Left lobe of liver (tissue), 2 donors: ENCODE data around the gene ZSCAN21. TPM values are rescaled to one million over a fixed set of nuclear protein-coding genes. Genes with fewer than 3 reads are reported as not detected.

Experiments used
- ATAC-seq: fragments of 200-7000 bp; cut with Tn5 transposase; one replicate; pipeline ENCODE4 v1.9.1; 2020; ENCODE audit warnings: mild to moderate bottlenecking, moderate library complexity
- DNase-seq: peaks from one replicate; pipeline ENCODE4 v3.0.0-alpha.2; 2020; ENCODE audit warnings: low spot score
- total RNA-seq: library from RNA; stranded (reverse); gene quantifications from one replicate; pipeline ENCODE4 v1.2.1, GENCODE V29; 2021
- donor health status: DM: no; HTN: no; CAD: no; lungs with moderate emphysema.
- donor health status: DM: no; HTN: yes; CAD: no.

ZSCAN21 gene
- total RNA-seq, 1 donor from 2014 or later: 7.7 TPM

DNA sequence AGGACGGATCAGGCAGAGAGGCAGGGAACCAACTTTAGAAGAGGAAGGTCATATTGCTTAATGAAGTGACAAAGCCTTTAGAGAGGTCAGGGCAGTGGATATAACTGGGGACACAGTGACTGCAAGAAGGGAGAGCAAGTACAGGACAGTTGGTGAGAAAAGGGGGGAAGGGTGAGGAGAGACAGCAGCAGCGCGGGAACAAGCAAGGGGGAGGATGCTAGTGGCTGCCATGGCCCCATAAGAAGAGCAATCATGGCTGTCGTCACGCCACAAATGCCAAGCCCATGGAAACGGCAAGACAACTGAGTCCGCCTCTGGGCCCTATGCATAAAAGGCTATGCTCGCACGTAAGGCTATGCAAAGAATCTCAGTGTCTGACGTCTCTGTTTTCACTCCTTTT lies 22.9 kb downstream of the ZSCAN21 start:
- ATAC-seq (no peak), DNase-seq (no peak)

DNA sequence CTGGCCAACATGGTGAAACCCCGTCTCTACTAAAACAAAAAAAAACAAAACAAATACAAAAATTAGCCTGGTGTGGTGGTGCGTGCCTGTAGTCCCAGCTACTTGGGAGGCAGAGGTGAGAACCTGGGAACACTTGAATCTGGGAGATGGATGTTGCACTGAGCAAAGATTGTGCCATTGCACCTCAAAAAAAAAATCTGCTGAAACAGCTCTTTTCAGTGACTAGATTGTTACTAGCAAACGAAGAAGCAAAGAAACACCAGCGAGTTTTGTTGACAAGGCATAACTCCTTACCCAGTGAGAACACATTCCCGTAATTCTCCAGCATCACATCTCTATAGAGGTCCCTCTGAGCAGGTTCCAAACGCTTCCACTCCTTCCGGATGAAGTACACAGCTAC lies 25.3 kb downstream of the ZSCAN21 start:
- no peak for DNase-seq
- no peak for ATAC-seq

DNA sequence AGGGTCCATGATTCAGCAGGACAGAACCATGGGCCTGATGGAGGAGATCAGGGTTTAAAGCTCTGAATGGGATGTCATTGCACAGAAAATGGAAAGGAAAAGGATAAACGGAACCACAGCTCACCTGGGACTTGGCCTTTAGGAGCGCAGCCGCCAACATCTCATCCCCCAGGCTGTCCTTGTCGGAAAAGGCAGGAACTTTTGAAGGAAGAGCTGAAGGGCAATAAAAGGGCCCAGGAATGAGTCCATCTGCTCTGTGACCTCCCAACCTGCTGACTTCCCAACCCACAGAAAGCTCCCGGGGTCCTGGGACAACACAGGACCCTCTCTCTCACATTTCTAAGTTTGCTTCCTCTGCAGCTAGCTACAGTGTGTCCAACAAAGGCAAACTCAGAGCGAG lies 25.8 kb downstream of the ZSCAN21 start:
- DNase-seq: no peak
- no peak for ATAC-seq

DNA sequence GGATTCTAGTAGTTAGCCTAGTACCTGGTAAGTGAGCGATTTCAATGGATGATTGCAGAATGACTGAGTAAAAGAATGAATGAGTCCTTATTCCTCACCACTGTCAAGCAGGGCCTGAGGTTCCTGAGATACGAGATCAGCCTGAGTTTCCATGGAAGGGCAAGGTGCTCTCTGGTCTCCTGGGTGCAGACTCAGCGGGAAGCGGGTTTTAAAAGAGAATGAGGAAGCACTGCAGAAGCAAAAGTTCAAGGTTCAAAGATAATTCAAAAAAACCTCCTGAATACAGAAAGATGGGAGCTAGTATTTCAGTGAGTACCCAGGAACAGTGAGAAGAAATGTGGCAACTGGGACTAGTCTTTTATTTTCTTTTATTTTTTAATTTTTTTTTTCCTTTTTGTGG lies 27.6 kb downstream of the ZSCAN21 start:
- DNase-seq (no peak), ATAC-seq (no peak)

DNA sequence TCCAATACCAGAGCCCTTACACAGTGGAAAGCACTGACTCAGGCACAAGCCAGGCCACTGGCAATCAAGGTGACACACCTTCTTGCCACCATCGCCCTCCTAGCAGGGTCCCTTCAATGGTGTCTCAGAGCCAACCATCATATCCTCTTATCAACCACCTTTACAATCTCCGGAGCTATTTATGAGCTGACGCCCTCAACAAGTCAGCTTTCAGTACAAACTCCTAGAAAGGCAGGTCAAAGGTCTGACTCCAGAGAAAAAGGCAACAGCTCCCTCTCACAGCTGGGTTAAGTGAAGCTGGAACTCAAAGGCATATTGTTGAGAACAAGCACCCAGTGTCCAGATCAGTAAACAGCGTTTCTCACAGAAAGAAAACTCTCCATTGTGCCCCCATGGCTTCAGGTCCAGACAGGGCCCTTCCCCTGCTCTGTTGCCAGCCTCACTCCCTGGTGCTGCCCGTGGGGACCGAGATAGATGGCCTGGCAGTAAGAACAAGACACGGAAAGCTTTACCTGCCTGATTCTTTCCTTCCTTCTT lies 29.5 kb downstream of the ZSCAN21 start:
- ATAC-seq (no peak), DNase-seq (no peak)

DNA sequence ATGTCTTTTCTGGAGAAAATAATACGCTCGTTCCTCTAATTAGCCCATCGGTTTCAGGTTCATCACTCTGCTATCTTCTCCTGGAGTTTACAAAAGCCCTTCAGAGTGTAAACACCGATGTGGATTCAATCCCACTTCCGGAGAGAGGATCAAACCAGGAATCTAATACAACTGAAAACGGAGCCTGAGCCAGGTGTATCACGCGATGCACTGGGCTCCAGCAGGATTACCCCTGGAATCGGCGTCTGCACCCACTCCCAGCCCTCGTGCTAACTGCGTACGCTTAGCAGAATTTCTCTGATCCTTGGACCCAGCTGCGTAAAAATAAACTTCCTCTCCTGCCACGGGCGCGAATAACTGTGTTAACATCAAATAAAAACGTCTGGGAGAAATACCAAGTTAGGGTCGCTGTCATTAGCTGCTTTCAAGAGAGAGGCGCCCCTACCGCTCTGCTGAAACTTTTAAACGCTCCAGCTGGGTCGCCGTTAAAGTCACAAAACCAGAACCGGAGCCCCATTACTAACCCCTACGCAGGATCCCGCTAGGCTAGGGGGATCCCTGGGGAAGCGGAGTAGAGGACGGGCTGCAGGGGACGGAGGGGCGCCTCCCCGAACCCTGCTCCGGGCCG lies 31.4 kb downstream of the ZSCAN21 start:
- peak; percentile 55 for ATAC-seq

DNA sequence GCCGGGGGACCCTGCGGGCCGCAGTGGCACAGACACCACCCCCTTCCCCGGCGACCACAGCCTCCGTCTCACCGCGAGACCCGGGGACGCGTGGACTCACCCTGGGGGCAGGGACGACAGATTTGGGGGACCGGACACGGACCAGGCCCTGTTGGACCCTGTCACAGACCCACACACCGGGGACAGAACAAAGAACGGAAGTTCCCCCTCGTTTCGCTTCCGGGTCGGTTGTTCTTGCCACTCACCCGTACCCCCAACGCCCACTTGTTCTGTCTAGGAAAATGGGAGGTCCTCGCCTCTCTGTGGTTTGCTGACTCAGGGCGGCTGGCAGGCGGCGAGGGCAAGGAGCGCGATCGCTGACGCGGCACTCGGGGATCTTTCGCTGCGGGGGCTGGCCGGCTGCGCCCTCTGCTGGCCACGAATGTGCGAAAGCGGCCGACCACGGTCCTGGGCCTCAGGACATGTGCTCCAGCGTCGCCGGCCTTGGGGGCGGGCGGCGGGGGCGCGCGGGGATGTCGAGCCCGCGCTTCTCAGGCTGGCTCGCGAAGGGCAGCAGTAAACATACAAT lies 32.0 kb downstream of the ZSCAN21 start, which contains the start of gene ZNF3:
Gene ZNF3 (minus strand): TSS at position 189 of the 568 bp plus-strand sequence. CDS start 4,366 bp downstream, outside the sequence.
- ATAC-seq: peak; percentile 88
- DNase-seq: peak; percentile 99

More for the DNA sequence above, 31.4 kb downstream of the ZSCAN21 start:
- peak; percentile 71 for DNase-seq

DNA sequence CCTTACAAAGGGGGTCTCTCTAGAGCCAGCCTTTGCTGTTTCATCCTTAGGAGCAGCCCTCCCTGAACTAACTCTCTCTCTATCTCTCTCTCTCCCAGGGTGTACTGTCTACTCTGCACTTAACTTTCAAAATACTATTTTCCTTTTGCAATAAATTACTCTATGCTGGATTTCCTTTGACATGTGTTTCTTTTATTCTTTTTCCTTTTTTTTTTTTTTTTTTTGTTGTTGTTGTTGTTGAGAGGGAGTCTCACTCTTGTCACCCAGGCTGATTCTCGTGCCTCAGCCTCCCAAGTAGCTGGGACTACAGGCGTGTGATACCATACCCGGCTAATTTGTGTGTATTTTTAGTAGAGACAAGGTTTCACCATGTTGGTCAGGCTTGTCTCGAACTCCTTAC lies 33.4 kb downstream of the ZSCAN21 start:
- ATAC-seq (no peak), DNase-seq (no peak)

DNA sequence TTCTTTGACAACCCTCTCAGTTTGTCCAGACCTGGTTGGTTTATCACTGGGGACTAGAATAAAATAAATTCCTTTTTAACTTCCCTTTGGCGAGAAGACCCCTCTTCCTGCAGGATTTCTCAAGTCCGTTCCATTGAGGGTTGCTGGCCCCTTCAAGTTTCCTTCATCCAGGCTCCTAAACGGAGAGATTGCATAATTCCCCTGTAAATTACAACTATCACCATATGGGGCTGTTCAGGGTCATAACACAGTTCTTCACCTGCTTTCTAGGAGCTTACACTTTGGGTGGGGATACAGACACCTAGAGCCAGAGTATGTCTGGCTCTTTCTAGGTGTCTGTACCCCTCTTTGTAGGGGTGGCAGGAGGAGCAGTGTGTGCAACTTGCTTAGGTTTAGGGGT lies 35.9 kb downstream of the ZSCAN21 start:
- ATAC-seq: no peak
- DNase-seq: no peak

DNA sequence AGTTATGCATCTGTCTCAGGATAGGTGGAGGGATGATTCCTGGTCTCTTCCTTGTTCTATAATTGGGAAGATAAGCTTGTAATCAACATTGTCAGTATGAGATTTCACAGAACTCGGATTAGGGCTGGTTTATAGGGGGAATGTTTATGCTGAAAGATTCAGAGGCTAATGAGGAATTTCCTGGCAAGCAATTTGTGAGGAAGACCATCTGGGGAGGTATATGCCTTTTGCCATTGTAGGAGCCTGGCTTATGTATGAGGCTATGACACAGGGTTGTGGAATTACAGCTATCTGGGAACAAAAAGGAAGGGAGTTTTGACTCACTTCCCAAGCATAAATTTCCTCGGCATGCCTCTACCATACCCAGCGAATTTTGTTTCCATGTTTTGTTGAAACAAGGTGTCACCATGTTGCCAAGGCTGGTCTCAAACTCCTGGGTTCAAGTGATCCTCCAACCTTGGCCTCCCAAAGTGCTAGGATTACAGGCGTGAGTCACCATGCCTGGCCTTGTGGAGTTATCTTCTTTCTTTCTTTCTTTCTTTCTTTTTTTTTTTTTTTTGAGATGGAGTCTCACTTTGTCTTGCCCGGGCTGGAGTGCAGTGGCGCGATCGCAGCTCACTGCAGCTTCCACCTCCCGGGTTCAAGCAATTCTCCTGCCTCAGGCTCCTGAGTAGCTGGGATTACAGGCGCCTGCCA lies 37.6 kb downstream of the ZSCAN21 start:
- no peak for DNase-seq
- ATAC-seq: no peak

DNA sequence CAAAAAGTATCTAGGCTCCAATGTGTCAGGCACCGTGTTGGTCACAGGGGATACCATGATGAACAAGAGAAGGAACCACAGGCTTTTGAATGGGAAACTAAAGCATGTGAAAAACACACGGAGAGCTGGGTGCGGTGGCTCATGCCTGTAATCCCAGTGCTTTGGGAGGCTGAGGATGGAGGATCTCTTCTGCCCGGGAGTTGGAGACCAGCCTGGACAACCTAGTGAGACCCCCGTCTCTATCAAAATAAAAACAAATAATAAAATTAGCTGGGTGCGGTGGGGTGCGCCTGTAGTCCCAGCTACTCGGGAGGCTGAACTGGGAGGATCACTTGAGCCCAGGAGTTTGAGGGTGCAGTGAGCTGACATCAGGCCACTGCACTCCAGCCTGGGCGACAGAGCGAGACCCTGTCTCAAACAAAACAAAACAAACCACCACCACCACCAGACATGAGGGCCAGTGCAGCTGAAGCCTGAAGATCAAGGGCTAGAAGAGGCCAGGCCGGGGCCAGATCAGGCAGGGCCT lies 38.6 kb downstream of the ZSCAN21 start:
- peak; percentile 10 for ATAC-seq
- no peak for DNase-seq

DNA sequence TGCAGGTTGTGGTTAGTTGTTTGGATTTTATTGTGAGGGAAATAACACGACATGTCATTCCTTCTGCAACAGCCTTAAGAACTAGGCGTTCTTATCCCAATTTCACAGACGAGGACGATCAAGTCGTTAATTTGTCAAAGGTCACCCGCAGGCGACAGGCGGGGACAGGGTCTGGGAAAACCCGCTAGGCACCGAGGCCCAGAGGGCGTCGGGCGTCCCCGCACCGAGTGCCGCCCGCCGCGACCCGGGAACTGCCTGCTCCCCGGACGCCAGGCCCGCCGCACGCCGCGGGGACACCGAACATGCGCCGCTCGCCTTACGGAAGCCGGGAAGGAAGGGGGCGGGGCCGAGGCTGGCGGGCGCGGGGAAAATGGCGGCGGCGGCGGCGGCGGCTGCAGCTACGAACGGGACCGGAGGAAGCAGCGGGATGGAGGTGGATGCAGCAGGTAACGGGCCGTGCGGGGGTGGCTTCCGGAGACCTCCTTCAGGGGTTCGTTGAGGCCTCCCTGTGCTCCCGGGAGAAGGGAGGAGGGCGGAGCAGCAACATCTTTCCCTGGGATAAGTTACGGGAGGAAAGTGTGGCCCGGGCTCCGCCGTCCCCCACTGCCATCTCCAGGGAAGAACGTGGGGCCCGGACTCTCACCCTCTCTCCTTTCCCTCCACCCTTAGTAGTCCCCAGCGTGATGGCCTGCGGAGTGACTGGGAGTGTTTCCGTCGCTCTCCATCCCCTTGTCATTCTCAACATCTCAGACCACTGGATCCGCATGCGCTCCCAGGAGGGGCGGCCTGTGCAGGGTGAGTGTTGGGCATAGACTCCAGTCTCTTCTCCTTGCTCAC lies 39.3 kb downstream of the ZSCAN21 start, which contains the start of gene COPS6:
Gene COPS6 (plus strand): TSS at position 349 of the 837 bp plus-strand sequence. CDS start 22 bp downstream, at position 371.
- DNase-seq: peak; percentile 86

DNA sequence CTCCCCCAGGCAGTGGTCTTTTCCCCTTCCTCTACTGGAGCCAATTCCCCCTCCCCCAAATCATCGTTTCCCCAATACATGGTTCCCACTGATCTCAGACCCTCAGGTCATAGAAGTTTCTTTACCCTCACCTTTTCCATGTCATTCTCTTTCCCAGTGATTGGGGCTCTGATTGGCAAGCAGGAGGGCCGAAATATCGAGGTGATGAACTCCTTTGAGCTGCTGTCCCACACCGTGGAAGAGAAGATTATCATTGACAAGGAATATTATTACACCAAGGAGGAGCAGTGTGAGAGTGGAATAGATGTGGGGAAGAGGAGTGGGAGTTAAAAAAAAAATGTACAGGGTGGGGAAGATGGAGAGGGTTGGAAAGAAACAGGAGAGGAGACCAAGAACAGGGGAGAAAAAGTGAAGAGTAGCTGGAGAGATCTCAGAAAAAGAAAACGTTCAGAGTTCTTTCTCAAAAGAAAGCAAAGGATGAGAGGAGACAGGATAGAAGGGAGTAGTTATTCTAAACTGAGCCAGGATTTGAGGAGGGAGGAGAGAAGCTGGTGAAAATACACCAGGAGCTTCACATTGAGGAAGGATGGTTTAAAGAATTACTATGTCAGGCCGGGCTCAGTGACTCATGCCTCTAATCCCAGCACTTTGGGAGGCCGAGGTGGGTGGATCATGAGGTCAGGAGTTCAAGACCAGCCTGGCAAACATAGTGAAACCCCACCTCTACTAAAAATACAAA lies 40.1 kb downstream of the ZSCAN21 start:
- DNase-seq (no peak), ATAC-seq (no peak)

More for the DNA sequence above, 39.3 kb downstream of the ZSCAN21 start, which contains the start of gene COPS6:
- ATAC-seq: peak; percentile 89

DNA sequence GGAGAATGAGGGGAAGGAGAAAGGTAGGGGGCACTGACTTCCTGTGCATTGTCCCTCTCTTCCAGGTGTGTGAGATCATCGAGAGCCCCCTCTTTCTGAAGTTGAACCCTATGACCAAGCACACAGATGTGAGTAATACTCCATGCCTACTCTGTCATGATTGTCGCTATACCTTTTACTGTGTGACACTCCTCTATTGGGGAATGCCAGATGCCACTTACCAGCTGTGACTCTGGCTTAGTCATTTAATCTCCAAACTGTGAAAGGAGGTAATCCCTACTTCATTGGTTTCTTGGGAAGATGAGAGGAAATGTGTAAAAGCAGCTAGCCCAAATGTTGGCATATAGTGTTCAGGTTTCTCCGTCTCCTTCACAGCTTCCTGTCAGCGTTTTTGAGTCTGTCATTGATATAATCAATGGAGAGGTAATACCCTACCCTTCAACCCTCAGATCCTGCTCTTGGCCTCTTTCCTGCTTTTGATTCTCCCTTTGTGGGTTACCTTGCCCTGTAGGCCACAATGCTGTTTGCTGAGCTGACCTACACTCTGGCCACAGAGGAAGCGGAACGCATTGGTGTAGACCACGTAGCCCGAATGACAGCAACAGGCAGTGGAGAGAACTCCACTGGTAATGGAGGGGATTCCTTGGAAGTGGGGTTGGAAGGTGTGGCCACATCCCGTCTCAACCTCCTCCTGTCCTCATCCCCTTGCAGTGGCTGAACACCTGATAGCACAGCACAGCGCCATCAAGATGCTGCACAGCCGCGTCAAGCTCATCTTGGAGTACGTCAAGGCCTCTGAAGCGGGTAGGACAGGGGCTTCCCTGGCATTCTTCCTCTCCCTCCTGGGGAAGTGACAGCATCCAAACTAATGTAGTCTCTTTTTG lies 41.2 kb downstream of the ZSCAN21 start:
- DNase-seq (no peak), ATAC-seq (no peak)

DNA sequence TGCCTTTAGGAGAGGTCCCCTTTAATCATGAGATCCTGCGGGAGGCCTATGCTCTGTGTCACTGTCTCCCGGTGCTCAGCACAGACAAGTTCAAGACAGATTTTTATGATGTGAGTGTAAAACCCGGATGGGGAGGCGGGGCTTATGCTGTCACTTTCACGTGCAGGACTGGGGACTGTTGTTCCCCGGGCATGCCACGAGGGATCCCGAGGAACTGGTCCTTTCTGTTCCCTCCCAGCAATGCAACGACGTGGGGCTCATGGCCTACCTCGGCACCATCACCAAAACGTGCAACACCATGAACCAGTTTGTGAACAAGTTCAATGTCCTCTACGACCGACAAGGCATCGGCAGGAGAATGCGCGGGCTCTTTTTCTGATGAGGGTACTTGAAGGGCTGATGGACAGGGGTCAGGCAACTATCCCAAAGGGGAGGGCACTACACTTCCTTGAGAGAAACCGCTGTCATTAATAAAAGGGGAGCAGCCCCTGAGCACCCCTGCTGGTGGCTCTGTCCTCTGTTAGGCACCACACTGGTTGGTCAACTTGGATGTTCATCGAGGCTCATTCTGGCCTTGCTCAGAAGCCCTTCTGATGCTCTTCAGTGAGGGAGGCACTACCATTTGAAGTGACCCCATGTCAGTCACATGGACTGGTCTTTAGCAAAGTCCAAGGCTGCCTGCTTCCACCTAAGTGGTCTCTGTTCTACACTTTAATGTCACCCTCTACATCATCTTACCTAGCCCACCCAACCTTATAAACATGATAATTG lies 42.0 kb downstream of the ZSCAN21 start:
- no peak for ATAC-seq
- DNase-seq: no peak

DNA sequence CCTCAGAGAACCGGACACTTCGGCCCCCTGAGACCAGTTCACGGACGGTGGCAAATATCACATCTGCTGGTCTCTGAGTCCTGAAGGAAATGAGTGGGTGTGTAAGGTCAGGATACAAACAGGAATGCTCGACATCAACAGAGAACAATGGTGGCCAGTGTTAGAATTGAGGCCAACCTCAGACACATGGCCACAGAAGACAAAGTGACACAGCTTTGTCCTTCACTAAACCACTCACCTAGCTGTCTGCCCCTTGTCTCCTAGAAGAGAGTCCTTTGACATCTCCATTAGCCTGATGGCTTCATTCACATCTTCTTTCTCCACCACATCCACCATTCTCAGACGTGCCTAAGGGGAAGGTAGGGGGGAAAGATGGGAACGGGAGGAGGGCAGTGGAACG lies 43.5 kb downstream of the ZSCAN21 start:
- ATAC-seq (no peak), DNase-seq (no peak)

DNA sequence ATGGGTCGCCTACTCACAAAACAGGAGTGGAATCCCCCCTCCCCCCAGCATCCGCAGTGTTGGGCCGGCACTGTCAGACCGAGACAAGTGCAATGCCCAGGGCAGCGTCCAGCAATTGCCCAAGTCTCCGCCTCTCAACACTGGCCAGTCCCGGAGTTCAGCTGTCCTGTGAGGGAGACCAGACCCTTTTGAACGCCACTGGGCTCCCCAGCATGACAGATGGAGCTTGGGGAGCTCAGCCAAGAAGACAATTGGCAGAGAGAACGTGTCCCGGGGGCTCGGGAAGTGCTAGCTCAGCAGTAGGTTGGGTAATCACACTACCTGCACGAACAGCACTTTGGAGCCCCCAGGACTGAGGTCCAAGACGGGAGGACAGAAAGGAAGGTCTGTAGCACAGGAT lies 43.9 kb downstream of the ZSCAN21 start:
- ATAC-seq: peak; percentile 7
- no peak for DNase-seq

DNA sequence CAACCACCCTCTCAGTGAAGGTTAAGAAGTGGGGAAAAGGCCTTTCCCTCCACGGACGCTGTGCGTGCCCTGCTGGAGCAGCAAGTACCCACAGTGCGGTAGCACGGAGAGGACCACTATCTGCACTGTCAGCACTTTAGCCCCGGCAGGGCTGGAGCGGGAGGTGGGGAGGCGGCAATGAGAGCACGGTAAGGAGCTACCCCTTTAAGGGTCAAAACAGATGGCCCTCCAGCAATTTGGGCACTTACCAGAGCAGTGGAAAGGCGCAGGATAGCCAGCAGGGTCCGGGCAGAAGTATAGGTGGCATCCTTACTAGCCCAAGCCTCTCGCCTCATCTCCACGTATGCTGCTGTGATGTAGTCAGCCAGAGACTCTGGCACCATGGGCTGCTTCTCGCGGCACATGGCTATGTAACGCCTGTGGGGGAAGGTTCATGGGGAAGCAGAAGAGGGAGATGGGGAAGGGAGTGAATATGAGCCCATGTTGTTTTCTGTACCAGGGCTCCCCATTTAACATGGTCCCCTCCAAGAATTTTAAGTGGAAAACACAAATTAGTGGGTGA lies 44.4 kb downstream of the ZSCAN21 start:
- DNase-seq (no peak), ATAC-seq (no peak)
